ENCODE measurements around the gene MYL11.

GRCh38 chr16:30367349-30368009 lies 7.1 kb upstream of the MYL11 start:
- TF ChIP-seq ZNF350 (tag by site-specific recombination; IDR thresholded peaks at IDR 0.05), result no peak
- TF ChIP-seq CTCF (tag by site-specific recombination; IDR thresholded peaks at IDR 0.05), result no peak
- no peak for TF ChIP-seq ZNF830 (tag by site-specific recombination; IDR thresholded peaks at IDR 0.05; ENCODE audit: low read depth)
- TF ChIP-seq TRIM28 (IDR thresholded peaks at IDR 0.05; ENCODE audit: borderline replicate concordance, low read length), result no peak
- TF ChIP-seq PBX3 (CRISPR knock-in tag; IDR thresholded peaks at IDR 0.05), result no peak
- no peak for TF ChIP-seq ZNF658 (tag by site-specific recombination; IDR thresholded peaks at IDR 0.05)
- no peak for TF ChIP-seq ZNF114 (tag by site-specific recombination; IDR thresholded peaks at IDR 0.05)
- TF ChIP-seq PRDM4 (tag by site-specific recombination; IDR thresholded peaks at IDR 0.05), result no peak

All from HEK293 (cell line).